Renal cortical epithelial cell (primary cell): ENCODE measurements around the gene KRTAP1-1. TPM values are rescaled to one million over a fixed set of nuclear protein-coding genes. Genes with fewer than 3 reads are reported as not detected.
A peak's percentile ranks its signal among the peaks of the same experiment; 100 is the strongest.
"Not testable (repeated sequence)": the region's sequence is repeated elsewhere in the genome, so short reads cannot be mapped to it uniquely, and the experiment has no call there.

Source experiments
- DNase-seq: peaks from one replicate; pipeline ENCODE4 v3.0.0-alpha.2; 2011; ENCODE audit warnings: low read depth
- total RNA-seq: library from RNA; depleted of rRNA; stranded (reverse); fragments of >200 nt; gene quantifications from 2 replicates; pipeline ENCODE4 v1.2.3, GENCODE V29; 2014

Gene KRTAP1-1
- total RNA-seq, 1 donor from 2014 or later, result 0.25 TPM

GRCh38 chr17:41055130-41055529 is 13.9 kb upstream of the KRTAP1-1 start, which contains the start of gene KRTAP2-2:
Gene KRTAP2-2 (minus strand): TSS chr17:41055230. CDS start chr17:41055211, 19 bp downstream.
- DNase-seq, result not testable (repeated sequence)

DNA sequence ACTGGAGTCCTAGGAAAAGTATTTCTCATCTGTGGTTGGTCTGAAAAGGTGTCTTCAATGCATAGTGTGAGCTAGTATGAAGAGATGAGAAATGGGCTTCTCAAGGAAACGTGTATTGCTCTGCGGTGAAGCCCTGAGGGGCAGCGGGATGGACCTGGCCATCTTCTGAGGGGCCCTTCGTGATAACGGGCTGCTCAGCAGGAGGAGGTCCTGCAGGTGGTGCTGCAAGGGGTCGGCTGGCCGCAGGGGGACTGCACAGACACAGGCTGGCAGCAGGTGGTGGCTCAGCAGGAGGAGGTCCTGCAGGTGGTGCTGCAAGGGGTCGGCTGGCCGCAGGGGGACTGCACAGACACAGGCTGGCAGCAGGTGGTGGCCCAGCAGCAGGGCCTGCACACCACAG is 13.3 kb upstream of the KRTAP1-1 start:
- not testable (repeated sequence) for DNase-seq

DNA sequence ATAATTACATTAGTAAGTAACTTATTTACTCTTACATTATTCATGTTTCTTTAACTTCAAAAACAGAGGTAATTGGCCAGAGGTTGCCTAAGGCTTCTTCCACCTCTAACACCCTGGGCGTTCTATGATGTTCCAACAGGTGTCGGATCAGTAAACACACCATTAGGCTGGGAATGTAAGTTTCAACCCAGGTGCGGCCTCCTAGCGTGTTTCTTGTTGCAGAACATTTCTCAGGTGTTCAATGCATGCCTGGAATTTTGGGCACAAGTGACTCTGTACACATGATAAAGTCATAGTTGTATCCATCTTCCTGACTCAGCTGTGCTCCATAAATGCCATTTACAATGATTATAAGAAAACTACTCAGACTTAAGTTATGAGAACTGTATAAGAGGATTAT is 12.8 kb upstream of the KRTAP1-1 start:
- DNase-seq, result peak; percentile 54

DNA sequence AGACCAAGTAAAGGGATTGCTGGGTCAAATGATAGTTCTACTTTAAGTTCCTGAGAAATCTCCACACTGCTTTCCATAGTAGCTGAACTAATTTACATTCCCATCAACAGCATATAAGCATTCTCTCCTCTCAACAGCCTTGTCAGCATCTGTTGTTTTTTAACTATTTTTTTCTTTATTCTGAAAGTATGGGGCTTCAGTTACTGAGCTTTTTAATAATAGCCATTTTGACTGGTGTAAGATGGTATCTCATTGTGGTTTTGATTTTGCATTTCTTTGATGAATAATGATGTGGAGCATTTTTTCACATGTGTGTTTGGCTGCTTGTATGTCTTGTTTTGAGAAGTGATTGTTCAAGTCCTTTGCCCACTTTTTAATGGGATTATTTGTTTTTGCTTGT is 11.3 kb upstream of the KRTAP1-1 start:
- no peak for DNase-seq

DNA sequence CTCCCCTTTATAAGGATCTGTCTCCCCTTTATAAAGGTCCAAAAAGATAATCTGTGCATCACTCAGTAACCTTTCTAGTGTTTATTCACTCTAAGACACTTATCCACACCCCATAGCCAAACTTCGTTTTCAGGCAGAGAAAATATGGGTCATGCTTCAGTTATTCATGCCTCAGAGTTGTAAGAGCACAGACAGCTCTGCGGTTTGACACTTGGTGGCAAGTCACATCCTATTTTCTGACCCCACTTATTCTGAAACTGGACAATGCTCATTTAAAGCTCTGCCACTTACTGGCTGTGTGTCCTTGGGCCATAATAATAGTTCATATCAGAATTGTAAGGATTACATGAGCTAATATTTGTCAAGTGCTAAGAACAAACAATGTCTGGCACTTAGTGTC is 7.9 kb upstream of the KRTAP1-1 start:
- DNase-seq, result peak; percentile 49

- DNase-seq, result no peak
Measured at GRCh38 chr17:41048441-41048840, 7.2 kb upstream of the KRTAP1-1 start.

GRCh38 chr17:41046735-41047465 is 5.7 kb upstream of the KRTAP1-1 start, which contains the start of gene KRTAP2-1:
Gene KRTAP2-1 (minus strand): TSS chr17:41047316. CDS start chr17:41047267, 49 bp downstream.
- DNase-seq, result not testable (repeated sequence)

- DNase-seq, result no peak
Measured at GRCh38 chr17:41042953-41043352, 1.7 kb upstream of the KRTAP1-1 start.

DNA sequence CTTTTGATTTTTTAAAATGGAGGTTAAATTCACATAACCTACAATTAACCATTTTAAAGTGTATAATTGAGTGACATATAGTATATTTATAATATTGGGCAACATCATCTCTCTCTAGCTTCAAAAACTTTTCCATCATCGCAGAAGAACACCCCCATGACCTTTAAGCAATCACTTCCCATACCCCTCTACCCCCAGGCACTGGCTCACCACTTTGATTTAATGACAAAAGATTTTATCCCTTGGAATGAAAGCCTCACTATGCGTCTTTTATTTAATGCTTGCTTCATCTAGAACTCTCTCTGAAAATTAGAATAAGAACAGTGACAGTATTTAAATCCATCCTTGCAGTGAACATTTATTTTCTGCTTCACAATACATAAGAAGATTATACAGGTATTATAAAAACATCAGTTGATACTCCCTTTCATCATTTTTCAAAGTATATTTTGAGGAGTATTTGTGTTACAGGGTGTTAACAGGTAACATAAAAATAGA is 3.3 kb downstream of the KRTAP1-1 start:
- no peak for DNase-seq

GRCh38 chr17:41034346-41034935 is 6.8 kb downstream of the KRTAP1-1 start, which contains the start of gene KRTAP1-3:
Gene KRTAP1-3 (minus strand): TSS chr17:41034874. CDS start chr17:41034821, 53 bp downstream.
- not testable (repeated sequence) for DNase-seq

DNA sequence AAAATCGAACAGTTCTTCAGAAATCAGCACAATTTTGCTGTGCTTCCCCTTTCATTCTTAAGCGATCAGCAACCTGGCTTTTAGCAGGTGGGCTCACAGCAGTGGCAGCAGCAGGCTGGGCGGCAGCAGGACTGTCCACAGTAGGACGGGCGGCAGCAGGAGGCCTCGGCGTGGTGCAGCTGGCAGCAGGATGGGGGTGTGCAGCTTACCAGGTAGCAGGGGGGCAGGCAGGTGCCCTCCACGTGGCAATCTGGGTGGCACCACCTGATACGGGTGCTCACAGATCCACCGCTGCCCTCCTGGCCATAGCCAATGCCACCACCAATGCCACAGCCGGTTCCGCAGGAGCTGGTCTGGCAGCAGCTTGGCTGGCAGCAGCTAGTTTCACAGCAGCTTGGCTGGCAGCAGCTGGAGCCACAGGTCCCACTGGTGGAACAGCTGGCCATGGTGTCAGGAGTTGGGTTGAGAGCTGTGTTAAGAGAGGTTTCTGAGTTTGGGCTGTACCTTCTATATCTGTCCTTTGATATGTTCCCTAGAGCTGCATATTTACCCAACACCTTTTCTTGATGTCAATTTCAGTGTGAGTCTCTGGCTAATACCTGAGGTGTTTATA is 11.5 kb downstream of the KRTAP1-1 start, which contains the start of gene KRTAP1-4:
TSS of gene KRTAP1-4 (minus strand) at position 563 of the 613 bp plus-strand sequence. CDS start at position 446, 117 bp downstream.
- DNase-seq, result no peak

- no peak for DNase-seq
Measured at GRCh38 chr17:41026715-41027471, 14.4 kb downstream of the KRTAP1-1 start, which contains the start of gene KRTAP1-5. Gene KRTAP1-5 (minus strand): TSS chr17:41027208. CDS start chr17:41027155, 53 bp downstream.

DNA sequence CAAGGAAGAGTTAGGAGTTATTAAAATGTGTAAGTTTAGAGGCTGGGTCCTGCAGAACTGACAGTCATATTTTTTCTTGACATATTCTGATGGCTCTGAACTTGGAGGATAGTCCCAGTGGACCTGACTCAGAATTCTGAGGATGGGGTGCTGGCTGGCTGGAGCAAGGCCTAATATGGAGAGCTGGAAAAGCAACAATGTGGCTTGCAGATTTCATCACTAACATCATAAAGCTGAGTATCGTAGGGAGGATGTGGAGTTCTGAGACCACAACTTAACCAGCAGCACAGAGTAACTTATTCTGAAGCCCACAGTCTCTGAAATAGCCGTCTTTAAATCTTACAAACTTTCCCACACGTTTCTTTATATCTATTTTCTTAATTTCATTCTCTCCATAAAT is 16.6 kb downstream of the KRTAP1-1 start:
- no peak for DNase-seq

- no peak for DNase-seq
Measured at GRCh38 chr17:41020336-41020735, 20.9 kb downstream of the KRTAP1-1 start.

DNA sequence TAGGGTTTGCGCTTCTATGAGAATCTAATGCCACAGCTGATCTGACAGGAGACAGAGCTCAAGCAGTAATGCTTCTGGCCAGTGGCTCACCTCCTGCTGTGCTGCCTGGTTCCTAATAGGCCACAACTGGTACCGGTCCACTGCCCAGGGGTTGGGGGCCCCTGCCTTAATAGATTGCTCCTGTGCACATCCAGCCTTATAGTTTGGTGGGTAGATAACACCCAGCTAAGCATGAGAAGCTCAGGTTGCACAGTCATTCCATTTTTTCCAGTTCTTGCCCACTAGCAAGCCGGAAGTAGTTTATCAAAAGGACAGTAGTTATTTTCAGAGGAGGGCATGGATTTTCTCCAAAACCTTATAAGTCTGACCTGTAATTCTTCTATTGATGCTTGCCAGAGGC is 21.8 kb downstream of the KRTAP1-1 start:
- no peak for DNase-seq

DNA sequence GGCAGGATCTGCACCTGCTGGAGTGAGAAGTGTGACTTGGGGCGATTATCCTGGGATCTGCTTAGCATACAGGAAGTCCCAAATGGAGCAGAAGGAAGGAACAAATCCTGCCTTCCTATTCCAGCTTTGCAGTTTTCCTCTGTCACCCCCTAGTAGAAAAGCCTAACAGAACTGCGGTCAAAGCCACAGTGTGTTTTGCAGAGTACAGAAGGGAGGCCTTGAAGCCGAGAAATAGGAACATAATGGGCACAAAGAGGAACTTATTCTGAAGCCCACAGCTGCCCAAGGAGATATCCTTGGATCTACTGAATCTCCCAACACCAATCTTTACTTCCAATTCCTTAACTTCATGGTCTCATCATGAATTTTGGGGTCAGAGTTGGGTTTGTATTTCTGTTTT is 22.7 kb downstream of the KRTAP1-1 start:
- DNase-seq, result no peak

- DNase-seq, result no peak
Measured at GRCh38 chr17:41016578-41017215, 24.6 kb downstream of the KRTAP1-1 start.

GRCh38 chr17:41015454-41015853 is 25.8 kb downstream of the KRTAP1-1 start:
- peak; percentile 34 for DNase-seq

DNA sequence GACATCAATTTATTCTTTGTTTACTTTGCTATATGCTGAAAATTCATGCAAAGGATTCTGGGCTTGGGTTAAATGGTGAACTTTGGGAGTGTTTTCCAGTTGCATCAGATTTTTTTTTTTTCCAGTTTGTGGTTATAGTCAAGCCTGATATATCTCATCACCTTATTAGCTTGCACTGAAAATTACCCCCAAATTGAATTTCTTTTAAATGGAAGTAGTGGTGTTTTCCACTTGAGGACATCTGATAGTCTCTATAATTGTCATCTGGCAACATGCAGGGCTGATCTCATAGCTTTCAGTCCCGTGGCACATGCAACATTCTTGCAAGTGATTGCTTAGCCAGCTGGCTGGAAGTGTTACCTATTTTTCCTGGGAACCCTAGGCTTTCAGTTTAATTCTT is 27.6 kb downstream of the KRTAP1-1 start:
- DNase-seq, result no peak

GRCh38 chr17:41013181-41013580 is 28.1 kb downstream of the KRTAP1-1 start:
- no peak for DNase-seq
